Head of caudate nucleus (tissue), 42 donors: ENCODE data around the gene GRK6.

Experiments used
- DNase-seq, 42 donors: peaks; one replicate each; pipeline versions ENCODE4 v3.0.0 to v3.0.0-alpha.2; 2020 to 2021; ENCODE audit warnings: mixed read lengths in 7 of 42
- intact Hi-C: fragments of 100-400 bp; cut with DNase I; formaldehyde crosslinking; loops from one replicate; pipeline ENCODE4 v1.15.0; 2022

Gene GRK6

DNA sequence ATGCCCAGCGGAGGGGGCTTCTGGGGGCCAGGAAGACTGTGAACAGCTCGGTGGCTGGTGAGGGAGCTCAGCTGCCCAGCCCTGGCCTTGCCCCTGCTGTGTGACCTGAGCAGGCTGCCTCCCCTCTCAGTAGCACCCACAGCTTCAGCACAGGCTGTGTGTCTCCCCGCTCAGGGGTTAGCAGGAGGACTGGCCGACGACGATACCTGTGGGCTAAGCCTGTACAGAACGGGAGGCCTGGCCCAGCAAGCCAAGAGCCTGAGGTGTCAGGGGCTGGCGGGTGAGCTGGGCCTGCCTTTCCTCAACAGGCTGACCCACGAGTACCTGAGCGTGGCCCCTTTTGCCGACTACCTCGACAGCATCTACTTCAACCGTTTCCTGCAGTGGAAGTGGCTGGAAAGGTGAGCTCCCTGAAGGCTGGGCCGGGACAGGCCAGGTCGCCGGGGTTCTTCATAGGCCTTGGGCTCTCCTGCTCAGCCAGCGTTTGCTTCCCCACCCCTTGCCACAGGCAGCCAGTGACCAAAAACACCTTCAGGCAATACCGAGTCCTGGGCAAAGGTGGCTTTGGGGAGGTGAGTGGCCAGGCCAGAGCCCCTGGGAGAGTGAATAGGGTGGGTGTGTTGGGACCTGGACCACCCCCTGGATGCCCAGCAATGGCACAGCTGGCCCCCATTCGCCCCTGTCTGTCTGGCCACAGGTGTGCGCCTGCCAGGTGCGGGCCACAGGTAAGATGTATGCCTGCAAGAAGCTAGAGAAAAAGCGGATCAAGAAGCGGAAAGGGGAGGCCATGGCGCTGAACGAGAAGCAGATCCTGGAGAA lies 6.6 kb downstream of the GRK6 start:
- intact Hi-C loops, result no loop called here
- no peak for DNase-seq

DNA sequence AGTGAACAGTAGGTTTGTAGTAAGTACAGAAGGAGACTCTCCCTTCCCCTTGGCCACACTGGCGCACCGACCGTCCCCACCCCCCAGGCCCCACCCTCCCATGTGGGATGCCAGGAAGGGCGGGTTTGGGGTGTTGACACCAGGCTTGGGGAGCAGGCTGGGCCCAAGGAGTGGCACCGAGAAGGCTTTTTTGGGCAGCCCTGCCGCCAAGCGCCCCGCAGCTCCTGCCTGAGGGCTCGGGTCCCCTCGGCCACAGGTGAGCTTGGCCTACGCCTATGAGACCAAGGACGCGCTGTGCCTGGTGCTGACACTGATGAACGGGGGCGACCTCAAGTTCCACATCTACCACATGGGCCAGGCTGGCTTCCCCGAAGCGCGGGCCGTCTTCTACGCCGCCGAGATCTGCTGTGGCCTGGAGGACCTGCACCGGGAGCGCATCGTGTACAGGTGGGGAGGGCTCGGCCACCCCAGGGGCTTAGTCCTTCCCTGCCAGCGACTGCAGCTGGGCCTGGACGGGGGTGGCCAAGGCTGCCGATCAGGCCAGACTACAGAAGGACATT lies 7.3 kb downstream of the GRK6 start:
- intact Hi-C loops, result no loop called here
- DNase-seq, result no peak

DNA sequence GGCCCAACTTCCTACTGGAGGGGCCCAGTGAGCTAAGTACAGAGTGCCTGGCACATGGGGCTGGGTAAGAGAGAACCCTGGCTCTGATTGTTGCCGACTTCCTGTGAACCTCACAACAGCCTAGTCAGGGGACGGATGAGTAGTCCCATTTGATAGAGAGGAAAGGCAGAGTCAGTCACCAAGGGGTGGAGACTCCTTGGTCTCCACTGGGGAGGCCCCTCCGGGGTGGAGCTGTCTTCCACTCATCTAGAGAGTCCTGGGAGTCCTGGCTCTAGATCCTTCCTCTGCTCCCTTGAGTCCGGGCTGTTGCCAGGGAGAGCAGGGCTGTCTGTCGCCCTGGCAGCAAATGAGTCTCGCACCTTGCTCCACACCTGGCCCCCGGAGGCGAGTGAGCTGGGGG lies 8.0 kb downstream of the GRK6 start:
- no peak for DNase-seq
- intact Hi-C loops, result no loop called here

DNA sequence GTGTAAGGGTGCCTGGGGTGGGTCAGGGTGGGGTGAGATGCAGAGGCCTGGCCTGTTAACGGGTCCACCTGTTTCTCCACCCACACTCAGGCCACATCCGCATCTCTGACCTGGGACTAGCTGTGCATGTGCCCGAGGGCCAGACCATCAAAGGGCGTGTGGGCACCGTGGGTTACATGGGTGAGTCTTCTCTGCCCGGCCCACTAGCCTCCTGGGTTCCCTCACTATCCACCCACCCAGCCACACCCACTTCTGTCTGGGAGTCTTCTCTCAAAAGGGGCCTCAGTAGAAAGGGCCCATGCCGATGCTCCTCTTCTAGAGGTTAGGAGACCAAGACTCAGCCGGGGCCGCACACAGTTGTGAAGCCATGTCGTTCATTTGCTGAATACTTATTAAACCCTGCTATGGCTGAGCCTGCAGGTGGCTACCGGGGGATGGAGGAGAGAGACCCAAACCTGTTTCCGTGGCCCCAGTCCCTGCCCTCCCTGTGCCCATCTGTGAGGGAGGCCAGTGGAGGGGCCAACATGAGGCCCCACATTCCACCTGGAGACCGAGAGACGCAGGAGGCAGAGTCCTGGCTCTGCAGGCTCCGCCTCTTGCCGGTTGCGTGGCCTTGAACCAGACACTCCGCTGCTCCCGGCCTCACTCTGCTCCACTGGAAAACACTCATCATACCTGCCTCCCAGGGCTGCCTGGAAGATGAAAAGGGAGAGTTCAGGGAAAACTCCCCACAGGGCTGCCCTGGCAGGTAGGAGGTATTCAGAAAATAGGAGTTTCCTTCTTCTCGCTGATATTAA lies 8.7 kb downstream of the GRK6 start:
- intact Hi-C loops, result no loop called here
- no peak for DNase-seq

DNA sequence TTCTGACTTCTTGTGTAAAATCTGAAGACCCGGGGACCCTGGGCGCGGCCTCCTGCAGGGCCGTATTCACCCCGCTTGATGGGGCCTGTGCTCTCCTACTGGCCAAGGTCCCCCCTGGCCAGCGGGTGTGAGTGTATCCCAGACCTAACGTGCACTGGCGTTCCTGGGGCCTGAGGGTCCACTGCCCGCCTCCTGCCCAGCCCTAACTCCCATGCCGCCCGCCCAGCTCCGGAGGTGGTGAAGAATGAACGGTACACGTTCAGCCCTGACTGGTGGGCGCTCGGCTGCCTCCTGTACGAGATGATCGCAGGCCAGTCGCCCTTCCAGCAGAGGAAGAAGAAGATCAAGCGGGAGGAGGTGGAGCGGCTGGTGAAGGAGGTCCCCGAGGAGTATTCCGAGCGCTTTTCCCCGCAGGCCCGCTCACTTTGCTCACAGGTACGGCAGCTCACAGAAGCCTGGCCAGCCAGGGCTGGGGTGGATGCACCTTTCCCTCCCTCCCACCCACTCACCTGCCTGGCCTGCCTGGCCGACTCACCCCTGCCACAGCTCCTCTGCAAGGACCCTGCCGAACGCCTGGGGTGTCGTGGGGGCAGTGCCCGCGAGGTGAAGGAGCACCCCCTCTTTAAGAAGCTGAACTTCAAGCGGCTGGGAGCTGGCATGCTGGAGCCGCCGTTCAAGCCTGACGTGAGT lies 9.5 kb downstream of the GRK6 start:
- DNase-seq, result no peak
- intact Hi-C loops, result no loop called here

DNA sequence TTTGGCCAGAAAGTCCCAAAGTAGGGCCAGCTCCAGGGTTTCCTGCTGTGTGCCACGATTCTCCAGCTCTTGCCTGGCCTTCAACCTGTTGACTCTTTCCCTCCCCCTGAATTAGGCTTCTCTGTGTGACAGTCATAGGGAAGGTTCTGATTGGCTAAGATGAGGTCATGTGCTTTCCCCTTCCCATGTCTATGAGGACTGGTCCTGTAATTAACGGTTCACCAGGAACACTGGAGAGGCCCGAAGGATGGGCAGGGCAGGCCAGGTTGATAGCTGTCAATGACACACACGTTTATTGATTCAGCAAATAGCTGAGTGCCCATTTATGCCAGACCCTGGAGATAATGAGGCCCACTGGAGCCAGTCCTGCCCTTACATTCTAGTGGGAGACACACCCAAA lies 11.1 kb downstream of the GRK6 start:
- intact Hi-C loops, result no loop called here
- no peak for DNase-seq

DNA sequence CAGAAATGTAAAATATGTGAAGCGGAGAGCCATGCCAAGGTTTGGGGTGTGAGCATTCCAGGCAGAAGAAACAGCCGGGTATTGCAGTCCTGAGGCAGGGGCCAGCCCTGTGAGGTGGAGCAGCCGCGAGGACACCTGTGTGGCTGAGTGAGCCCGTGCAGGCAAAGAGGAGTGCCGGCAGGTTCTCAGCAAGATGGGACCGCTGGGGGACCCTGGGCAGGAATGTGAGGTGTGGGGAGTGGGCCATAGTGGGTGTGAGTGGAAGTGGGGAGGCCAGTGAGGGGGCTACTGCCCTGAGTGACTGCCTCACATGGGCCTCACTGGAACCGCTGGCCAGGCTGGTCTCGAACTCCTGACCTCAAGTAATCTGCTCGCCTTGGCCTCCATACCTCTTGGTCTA lies 12.0 kb downstream of the GRK6 start:
- no peak for DNase-seq
- intact Hi-C loops, result no loop called here

DNA sequence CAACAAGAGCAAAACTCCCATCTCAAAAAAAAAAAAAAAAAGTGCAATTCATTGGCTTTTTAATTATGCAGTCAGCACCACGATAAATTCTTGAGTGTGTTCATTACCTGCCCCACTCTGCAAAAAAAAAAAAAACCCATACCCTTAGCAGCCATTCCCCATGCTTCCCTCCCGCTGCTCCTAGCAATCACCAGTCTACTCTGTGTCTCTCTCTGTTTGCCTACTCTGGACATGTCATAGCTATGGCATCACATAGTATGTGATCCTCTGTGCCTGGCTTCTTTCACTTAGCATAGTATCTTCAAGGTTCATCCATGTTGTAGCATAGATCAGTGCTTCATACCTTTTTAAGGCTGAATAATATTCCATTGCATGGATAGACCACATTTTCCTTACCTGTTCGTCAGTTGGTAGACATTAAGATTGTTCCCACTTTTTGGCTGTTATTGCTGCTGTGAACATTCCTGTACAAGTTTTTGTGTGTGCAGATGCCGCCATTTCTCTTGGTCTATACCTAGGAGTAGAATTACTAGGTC lies 13.1 kb downstream of the GRK6 start:
- intact Hi-C loops, result no loop called here
- no peak for DNase-seq

DNA sequence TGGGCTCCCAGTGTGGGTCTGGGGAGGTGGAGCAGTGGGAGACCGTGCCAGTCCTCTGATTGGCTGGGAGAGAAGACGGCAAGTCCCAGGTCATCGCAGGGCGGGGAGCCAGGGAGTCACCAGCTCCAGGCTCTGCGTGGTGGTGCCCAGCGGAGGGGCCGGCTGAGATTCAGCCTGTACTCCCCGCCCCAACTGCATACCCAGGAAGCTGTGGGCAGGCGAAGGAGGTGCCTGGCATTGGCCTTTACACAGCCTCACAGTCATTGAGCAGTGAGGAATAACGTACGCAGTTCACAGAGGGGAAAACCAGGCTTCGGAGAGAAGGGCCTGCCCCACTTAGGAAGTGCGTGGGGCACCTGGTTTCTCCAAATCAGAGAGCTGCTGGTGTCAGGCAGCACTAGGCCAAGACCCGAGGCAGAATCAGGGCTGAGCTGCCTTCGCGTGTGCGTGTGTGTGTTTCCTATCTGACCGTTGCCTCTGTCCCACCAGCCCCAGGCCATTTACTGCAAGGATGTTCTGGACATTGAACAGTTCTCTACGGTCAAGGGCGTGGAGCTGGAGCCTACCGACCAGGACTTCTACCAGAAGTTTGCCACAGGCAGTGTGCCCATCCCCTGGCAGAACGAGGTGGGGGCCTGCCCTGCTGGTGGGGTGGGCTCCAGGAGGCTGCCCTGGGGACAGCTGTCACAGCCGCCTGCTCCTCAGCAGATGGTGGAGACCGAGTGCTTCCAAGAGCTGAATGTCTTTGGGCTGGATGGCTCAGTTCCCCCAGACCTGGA lies 13.9 kb downstream of the GRK6 start:
- no peak for DNase-seq
- intact Hi-C loops, result no loop called here

DNA sequence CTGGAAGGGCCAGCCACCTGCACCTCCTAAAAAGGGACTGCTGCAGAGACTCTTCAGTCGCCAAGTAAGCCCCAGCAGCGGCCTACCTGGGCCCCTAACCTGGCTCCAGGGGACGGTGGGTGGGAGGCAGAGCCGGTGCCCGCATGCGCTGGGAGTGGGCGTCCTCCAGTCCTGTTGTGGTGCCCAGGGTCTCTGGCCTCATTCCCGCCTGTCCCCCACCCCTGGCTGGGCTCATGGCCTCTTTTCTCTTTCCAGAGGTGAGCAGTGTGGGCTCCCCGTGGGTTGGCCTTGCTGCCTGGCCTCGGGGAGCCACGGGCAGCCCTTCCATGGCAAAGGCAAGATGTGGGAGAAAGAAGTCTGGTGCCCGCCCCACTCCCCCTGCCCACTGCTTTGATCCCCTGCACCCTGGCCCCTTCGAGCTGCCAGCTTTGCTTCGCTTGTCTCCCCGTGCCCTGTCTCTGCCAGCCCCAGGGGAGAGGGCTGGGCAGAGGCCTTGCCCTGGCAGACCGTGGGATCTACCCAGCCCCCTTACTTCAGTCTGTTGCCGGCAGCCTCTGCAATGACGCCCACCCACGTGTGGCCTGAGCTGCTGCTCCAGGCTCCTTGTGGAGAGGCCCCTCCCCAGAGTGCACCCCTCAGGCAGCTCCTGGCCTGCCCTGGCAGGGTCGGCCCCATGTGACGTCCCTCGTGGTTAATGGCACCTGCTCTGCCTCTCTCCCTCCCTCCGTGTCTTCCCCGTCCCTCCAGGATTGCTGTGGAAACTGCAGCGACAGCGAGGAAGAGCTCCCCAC lies 14.7 kb downstream of the GRK6 start:
- no peak for DNase-seq
- intact Hi-C loops, result no loop called here

DNA sequence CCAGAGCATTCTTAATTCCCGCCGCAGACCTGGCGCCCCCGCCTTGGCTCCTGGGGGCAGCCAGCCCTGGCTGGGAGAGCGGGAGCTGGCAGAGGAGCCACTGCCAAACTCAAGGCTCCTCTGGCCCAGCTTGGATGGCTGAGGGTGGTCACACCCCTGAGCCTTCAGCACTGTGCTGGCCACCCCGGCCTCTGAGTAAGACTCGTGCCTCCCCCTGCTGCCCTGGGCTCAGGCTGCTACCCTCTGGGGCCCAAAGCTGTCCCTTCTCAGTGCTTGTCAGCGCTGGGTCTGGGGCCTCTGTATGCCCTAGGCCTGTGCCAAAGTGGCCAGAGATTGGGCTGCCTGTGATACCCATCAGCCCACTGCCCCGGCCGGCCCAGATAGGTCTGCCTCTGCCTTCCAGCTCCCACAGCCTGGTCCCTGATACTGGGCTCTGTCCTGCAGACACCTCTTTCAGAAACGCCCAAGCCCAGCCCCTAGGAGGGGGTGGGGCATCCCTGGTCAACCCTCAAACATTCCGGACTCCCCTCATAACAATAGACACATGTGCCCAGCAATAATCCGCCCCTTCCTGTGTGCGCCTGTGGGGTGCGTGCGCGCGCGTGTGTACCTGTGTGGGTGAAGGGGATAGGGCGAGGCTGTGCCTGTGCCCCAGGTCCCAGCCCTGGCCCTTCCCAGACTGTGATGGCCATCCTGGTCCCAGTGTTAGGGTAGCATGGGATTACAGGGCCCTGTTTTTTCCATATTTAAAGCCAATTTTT lies 15.8 kb downstream of the GRK6 start:
- intact Hi-C loops, result no loop called here
- no peak for DNase-seq

DNA sequence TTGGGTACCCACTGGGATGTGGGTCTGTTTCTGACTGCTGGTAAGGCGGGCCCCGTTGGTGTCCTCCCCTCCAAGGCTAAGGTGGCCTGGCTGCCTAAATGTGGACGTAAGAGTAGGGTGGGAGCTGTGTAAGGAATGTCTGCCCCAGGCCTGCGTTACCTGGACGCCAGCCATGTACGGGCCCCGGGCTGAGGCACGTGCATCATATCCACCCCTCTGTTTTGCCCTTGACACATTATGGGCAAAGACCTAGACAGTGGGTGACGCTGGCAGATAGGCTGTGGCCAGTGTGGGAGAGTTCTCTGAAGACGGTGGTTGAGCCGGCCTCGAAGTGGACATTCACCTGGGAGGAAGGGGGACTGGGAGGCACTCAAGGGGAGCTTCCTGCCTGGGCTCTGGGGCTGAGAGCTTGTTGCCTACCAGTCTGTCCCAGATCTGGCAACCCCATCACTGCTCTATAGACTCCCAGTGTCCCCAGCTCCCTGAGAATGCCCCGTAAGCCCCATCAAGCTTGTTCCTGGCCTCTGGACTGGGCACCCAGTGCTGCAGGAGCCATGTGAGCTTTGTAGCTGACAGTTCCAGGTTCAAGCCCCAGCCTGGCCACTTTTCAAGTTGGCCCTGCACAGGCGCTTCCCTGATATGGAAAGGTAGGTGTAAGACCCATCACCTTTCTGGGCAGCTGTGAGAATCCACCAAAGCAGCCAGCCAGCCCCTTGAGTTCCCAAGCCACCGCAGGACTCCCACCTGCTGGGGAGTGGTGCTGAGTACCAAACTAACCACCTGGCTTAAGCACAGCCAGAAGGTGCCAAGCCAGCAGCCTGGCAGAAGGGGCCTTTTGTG lies 16.9 kb downstream of the GRK6 start:
- DNase-seq, result no peak
- intact Hi-C loops, result no loop called here

DNA sequence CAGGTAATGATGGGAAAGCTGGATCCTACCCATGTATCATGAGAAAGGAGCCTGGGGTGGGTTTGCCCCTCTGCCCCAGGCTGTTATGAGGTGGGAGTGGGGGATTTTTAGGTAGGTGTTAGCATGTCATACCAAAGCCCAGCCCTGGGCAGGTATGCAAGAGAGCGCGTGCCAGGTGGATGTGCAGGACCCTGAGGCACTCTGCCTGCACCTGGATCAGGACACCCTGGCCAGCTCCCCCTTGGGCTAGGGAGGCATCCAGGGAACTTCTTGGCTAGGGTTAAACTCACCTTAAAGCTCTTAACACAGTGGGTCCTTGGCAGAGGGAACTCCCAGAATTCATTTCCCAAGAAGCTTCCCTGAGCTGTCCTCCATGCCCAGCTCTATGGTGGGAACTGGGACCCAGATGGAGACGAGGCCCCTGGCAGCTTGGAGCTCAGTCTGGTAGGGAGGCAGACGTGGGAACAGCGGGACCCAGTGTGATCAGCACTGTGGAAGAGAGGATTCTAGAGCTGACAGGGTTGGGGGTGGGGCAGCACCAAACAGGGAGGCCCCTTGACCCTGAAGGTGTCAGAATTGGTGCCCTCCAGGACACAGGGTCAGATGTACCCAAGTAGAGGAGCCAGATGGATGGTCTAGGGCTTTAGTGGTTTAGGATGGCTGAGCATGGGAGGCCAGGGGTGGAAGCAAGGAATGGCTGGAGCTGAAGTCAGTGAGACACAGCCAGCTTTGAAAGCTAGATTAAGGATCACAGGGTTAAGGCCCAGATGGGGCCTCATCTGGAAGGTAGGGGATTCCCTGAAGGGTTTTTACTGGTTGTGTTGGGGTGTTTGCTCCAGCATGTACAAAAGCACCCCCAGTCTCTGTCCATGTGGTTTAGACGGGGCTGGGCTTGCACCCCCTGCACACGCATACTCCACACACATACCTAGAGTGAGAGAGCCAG lies 17.9 kb downstream of the GRK6 start:
- DNase-seq, result no peak
- intact Hi-C loops, result no loop called here

DNA sequence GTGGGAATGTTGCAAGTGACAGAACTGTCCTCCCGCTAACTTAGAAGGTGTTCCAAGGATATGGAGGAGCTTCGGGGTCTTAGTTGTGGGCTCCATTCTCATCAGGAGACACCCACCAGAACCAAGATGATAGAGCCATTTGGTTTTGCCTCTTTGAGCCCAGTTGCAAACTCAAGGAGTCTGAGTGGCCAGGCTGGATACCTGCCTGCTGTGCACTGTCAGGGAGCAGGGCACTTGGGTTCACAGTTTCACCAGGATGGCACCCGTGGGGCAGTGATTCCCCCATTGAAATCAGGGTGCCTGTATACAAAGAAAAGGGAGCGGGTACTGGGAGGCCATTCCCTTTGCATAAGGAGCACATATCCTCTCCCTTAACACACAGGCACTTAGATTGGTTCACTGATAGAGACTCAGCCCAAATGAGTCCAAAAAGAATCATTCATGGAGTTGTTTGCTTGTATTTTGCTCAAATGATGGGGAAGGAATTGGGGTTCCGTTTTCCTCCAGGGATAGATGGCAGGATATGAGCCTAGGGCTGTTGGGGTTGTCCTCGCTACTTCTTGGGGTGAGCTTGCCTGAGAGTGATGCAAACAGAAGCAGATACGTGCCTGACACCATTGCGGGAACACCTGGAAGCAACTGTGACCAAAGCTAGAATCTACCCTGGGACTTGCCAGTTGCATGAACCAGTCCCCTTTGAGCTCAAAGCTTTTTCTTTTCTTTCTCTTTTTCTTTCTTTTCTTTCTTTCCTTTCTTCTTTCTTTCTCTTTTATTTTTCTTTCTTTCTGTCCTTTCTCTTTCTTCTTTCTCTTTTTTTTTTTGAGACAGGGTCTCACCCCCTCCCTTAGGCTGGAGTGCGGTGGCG lies 18.8 kb downstream of the GRK6 start:
- no peak for DNase-seq
- intact Hi-C loops, result no loop called here

DNA sequence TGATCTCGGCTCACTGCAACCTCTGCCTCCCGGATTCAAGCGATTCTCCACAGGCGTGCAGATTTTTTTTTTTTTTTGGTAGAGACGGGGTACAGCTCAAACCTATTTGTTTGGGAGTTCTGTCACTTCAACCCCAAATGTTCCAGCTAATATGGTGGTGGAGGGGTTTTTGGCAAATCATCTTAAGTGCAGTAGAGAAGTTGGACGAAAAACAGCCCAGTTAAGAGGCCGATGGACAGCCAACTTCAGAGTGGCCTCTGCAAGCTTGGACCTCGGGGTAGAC lies 19.4 kb downstream of the GRK6 start:
- DNase-seq, result no peak
- intact Hi-C loops, result no loop called here
